Measurements from ENCODE around the gene ACTN2.

Gene ACTN2

DNA sequence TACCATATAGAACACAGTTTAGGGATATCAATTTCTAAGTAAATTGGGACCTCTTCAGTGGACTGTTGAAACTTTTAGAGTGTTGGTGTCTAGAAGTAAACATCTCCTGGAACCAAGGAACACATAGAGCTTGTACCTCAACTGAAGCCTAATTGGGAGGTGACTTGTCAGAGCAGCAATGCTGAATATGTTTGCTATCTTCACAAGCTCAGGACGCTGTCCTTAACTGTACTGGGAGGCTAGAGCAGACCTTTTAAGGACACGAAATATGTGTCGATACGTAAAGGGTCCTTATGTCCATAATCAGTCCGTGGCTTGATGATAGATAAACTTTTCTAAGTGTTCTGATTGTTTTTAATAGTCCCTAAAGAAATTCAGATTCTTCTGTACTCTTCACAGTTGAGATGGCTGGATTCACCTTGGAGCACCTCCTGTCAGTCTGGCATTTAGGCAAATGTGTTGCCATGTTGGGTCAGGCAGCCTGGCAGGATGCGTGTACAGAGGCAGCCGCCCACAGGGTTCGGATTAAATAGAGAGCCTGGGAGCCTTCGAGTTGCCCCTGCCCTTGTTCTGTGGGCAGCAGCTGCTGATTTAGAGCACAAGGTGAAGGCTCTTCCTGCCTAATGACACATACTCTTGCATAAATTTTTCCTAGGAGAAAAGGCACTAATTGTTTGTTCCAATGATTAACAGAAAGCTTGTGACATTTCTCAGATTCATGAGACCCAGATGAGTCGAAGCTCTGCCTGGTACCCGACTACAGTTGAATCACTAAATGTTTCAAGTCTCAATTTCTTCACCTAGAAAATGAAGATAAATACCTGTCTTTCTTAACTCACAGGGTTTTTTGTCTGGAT lies 3.6 kb downstream of the ACTN2 start:
- H3K27ac ChIP-seq (ENCODE audit: low read depth, low read length), result no peak overlapping the region
- H3K9me3 ChIP-seq (ENCODE audit: control insufficient read depth in 5 of 5, low read length in 5 of 5), result no peaks in the 10 kb centered on the region
- H3K4me3 ChIP-seq (ENCODE audit: low read depth in 1 of 5, low read length in 5 of 5), result no peak overlapping the region
- H3K9ac ChIP-seq (ENCODE audit: low read length in 5 of 5), result no peak overlapping the region
- peaks cover 0 to 16% (median 14%) of the 10 kb centered on the region in 5 donors for H3K4me1 ChIP-seq (ENCODE audit: control insufficient read depth in 5 of 5, insufficient read depth in 5 of 5, low read length in 5 of 5)
- H3K36me3 ChIP-seq (ENCODE audit: control insufficient read depth in 5 of 5, insufficient read depth in 5 of 5, low read length in 5 of 5), result no peaks in the 10 kb centered on the region
- H3K27me3 ChIP-seq (ENCODE audit: control insufficient read depth in 5 of 5, insufficient read depth in 4 of 5, low read length in 5 of 5), result peaks cover 7 to 27% (median 18%) of the 10 kb centered on the region in 5 donors

DNA sequence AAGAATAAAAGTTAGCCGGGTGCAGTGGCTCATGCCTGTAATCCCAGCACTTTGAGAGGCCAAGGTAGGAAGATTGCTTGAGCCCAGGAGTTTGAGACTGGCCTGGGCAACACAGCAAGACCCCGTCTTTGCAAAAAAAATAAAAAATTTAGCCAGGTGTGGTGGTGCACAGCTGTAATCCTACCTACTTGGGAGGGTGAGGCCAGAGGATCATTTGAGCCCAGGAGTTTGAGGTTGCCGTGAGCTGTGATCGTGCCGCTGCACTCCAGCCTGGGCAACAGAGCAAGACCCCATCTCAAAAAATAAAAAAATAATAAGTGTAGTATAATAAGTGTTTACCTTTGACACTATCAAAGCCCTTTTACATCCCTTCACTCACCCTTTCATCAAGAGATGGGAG lies 5.0 kb downstream of the ACTN2 start:
- Histone ChIP-seq H3K4me3 (ENCODE audit: low read depth in 1 of 5, low read length in 5 of 5) (no peak overlapping the region), H3K4me1 (ENCODE audit: control insufficient read depth in 5 of 5, insufficient read depth in 5 of 5, low read length in 5 of 5) (peaks cover 0 to 12% (median 12%) of the 10 kb centered on the region in 5 donors), H3K9ac (ENCODE audit: low read length in 5 of 5) (no peak overlapping the region), H3K27ac (ENCODE audit: low read depth, low read length) (no peak overlapping the region), H3K27me3 (ENCODE audit: control insufficient read depth in 5 of 5, insufficient read depth in 4 of 5, low read length in 5 of 5) (peaks cover 7 to 27% (median 18%) of the 10 kb centered on the region in 5 donors), H3K9me3 (ENCODE audit: control insufficient read depth in 5 of 5, low read length in 5 of 5) (no peaks in the 10 kb centered on the region), H3K36me3 (ENCODE audit: control insufficient read depth in 5 of 5, insufficient read depth in 5 of 5, low read length in 5 of 5) (no peaks in the 10 kb centered on the region)

DNA sequence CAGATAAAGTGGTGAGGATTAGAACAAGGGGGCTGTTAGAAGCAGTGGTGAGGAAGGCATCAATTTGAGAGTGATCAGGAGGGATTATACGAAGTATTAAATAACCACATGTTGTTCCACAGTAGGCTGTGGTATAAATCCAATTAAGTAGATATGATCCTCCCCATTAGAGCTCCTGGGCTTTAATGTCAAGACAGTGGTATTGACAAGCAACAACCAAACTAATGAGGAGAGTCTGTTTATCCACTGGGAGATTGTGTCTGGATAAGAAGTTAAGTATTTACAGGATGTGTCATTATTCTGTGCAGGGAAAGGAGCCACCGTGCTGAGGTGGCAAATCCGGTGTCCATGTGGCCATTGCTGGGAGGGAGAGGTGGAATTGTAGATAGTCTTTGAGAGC lies 5.8 kb downstream of the ACTN2 start:
- H3K27ac ChIP-seq (ENCODE audit: low read depth, low read length), result no peak overlapping the region

DNA sequence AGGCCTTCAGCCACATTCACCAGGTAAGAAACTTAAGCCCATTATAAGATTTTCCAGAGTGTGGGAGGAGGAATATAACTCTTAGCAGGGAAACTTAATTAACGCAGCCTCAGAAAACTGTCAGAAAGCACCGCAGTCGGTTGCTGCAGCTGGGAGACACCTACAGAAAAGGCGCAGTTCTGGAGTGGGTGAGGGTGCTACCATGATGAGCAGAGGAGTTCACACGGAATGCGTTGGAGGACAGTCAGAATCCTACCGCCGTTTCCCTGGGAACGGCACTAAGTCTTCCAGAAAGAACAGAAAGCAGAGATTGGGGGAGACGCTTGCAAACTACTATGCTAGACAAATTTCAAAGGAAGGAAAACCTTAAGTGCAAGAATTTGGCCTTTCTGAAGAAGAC lies 6.4 kb downstream of the ACTN2 start:
- Histone ChIP-seq H3K4me3 (ENCODE audit: low read depth in 1 of 5, low read length in 5 of 5) (no peak overlapping the region), H3K4me1 (ENCODE audit: control insufficient read depth in 5 of 5, insufficient read depth in 5 of 5, low read length in 5 of 5) (no peaks in the 10 kb centered on the region), H3K27ac (ENCODE audit: low read depth, low read length) (no peak overlapping the region), H3K36me3 (ENCODE audit: control insufficient read depth in 5 of 5, insufficient read depth in 5 of 5, low read length in 5 of 5) (no peaks in the 10 kb centered on the region), H3K27me3 (ENCODE audit: control insufficient read depth in 5 of 5, insufficient read depth in 4 of 5, low read length in 5 of 5) (peaks cover 0 to 19% (median 18%) of the 10 kb centered on the region in 5 donors), H3K9me3 (ENCODE audit: control insufficient read depth in 5 of 5, low read length in 5 of 5) (no peaks in the 10 kb centered on the region), H3K9ac (ENCODE audit: low read length in 5 of 5) (no peak overlapping the region)

More for the DNA sequence above, 5.8 kb downstream of the ACTN2 start:
- H3K9me3 ChIP-seq (ENCODE audit: control insufficient read depth in 5 of 5, low read length in 5 of 5), result no peaks in the 10 kb centered on the region
- H3K4me3 ChIP-seq (ENCODE audit: low read depth in 1 of 5, low read length in 5 of 5), result no peak overlapping the region
- H3K4me1 ChIP-seq (ENCODE audit: control insufficient read depth in 5 of 5, insufficient read depth in 5 of 5, low read length in 5 of 5), result peaks cover 0 to 5% (median 4%) of the 10 kb centered on the region in 5 donors
- H3K27me3 ChIP-seq (ENCODE audit: control insufficient read depth in 5 of 5, insufficient read depth in 4 of 5, low read length in 5 of 5), result peaks cover 4 to 24% (median 18%) of the 10 kb centered on the region in 5 donors
- H3K9ac ChIP-seq (ENCODE audit: low read length in 5 of 5), result no peak overlapping the region
- no peaks in the 10 kb centered on the region for H3K36me3 ChIP-seq (ENCODE audit: control insufficient read depth in 5 of 5, insufficient read depth in 5 of 5, low read length in 5 of 5)

DNA sequence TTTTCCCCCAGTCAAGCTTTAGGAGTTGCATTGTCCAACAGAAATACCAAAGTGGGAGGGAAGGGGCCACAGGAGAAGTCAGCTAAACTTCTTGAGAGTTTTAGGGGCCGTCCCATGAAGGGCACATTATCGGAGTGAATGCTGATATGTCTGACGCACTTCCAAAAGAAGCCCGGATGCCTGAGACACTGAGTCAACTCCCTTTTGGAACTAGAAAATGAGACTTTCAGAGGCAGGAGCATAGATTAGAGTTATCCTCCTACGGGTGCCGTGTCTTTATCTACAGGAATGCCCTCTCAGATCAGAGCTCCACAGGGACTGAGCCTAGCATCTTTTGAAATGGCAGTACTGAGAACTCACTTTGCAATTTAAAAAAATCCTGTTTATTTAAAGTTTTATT lies 13.1 kb downstream of the ACTN2 start:
- no peak overlapping the region for H3K9ac ChIP-seq (ENCODE audit: low read length in 5 of 5)
- no peaks in the 10 kb centered on the region for H3K4me1 ChIP-seq (ENCODE audit: control insufficient read depth in 5 of 5, insufficient read depth in 5 of 5, low read length in 5 of 5)
- no peaks in the 10 kb centered on the region for H3K36me3 ChIP-seq (ENCODE audit: control insufficient read depth in 5 of 5, insufficient read depth in 5 of 5, low read length in 5 of 5)
- H3K9me3 ChIP-seq (ENCODE audit: control insufficient read depth in 5 of 5, low read length in 5 of 5), result no peaks in the 10 kb centered on the region
- no peak overlapping the region for H3K27ac ChIP-seq (ENCODE audit: low read depth, low read length)
- peaks cover 0 to 5% (median 4%) of the 10 kb centered on the region in 5 donors for H3K27me3 ChIP-seq (ENCODE audit: control insufficient read depth in 5 of 5, insufficient read depth in 4 of 5, low read length in 5 of 5)
- H3K4me3 ChIP-seq (ENCODE audit: low read depth in 1 of 5, low read length in 5 of 5), result no peak overlapping the region

DNA sequence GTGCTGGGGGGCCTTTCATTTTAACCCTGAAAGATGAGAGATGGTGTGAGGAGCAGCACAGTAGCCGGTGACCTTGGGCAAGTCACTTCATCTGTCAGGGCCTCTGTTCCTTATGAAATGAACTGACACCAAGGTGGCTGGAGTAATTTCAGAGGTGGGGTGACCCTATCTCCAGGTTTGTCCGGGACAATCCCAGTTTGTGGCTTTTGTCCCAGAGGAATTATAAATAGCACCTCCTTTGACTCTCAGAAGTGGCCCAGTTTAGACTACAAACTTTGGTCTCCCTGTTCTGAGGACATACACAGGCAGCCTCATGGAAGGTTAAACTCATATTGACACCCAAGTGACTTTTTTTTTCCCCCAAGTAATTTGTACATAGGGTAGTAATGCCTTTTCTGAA lies 14.6 kb downstream of the ACTN2 start:
- Histone ChIP-seq H3K9me3 (ENCODE audit: control insufficient read depth in 5 of 5, low read length in 5 of 5) (no peaks in the 10 kb centered on the region), H3K4me3 (ENCODE audit: low read depth in 1 of 5, low read length in 5 of 5) (no peak overlapping the region), H3K27me3 (ENCODE audit: control insufficient read depth in 5 of 5, insufficient read depth in 4 of 5, low read length in 5 of 5) (peaks cover 0 to 5% (median 4%) of the 10 kb centered on the region in 5 donors), H3K9ac (ENCODE audit: low read length in 5 of 5) (no peak overlapping the region), H3K4me1 (ENCODE audit: control insufficient read depth in 5 of 5, insufficient read depth in 5 of 5, low read length in 5 of 5) (no peaks in the 10 kb centered on the region), H3K36me3 (ENCODE audit: control insufficient read depth in 5 of 5, insufficient read depth in 5 of 5, low read length in 5 of 5) (no peaks in the 10 kb centered on the region), H3K27ac (ENCODE audit: low read depth, low read length) (no peak overlapping the region)

DNA sequence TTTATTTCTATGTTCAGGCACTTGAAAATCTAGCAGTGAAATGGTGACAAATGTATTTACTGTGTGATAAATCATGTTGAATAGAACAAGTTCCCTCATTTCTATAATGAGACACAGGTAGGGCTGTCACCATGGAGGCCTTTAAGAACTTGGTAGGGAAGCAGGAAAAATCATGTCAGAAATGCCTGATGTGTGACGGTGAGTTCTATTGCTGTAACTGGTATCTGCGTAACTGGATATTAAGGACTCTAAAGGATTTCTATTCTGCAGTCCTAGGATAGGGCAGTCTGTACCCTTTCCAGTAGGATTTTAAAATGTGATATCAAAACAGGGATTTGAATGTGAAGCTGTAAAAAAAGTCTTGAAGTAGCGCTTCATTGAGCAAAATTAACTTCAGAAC lies 15.5 kb downstream of the ACTN2 start:
- no peaks in the 10 kb centered on the region for H3K36me3 ChIP-seq (ENCODE audit: control insufficient read depth in 5 of 5, insufficient read depth in 5 of 5, low read length in 5 of 5)
- no peaks in the 10 kb centered on the region for H3K9me3 ChIP-seq (ENCODE audit: control insufficient read depth in 5 of 5, low read length in 5 of 5)
- peaks cover 0 to 5% (median 4%) of the 10 kb centered on the region in 5 donors for H3K27me3 ChIP-seq (ENCODE audit: control insufficient read depth in 5 of 5, insufficient read depth in 4 of 5, low read length in 5 of 5)
- no peak overlapping the region for H3K9ac ChIP-seq (ENCODE audit: low read length in 5 of 5)
- no peaks in the 10 kb centered on the region for H3K4me1 ChIP-seq (ENCODE audit: control insufficient read depth in 5 of 5, insufficient read depth in 5 of 5, low read length in 5 of 5)
- no peak overlapping the region for H3K4me3 ChIP-seq (ENCODE audit: low read depth in 1 of 5, low read length in 5 of 5)
- H3K27ac ChIP-seq (ENCODE audit: low read depth, low read length), result no peak overlapping the region

DNA sequence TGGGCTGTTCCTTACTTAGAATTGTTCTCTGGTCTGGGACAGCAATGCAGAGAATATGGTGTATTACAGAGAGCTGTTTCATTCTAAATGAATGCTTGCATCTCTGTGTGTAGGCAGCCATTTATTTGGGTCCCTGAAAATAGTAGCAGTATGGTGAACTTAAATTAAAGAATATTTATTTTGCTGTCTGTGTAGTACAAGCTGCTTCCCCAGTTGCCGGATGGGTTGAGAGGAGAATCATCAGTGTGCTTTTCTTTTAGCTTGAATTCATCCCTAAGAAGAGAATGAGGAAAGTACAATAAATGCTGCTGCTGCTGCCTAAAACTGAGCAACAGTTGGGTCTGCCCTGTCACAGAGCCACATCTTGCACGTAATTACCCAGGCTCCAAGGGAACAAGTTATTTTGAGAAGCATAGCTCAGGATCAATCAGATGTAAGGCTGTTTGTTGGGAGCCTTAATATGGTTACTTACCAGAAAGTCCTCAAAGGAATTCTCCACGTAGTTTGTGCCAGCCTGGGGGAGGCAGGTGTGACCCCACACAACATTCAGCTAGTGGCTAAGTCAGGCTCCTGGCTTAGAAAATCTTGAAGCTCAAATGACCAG lies 16.6 kb downstream of the ACTN2 start:
- Histone ChIP-seq H3K9ac (ENCODE audit: low read length in 5 of 5) (no peak overlapping the region), H3K36me3 (ENCODE audit: control insufficient read depth in 5 of 5, insufficient read depth in 5 of 5, low read length in 5 of 5) (no peaks in the 10 kb centered on the region), H3K27ac (ENCODE audit: low read depth, low read length) (no peak overlapping the region), H3K4me3 (ENCODE audit: low read depth in 1 of 5, low read length in 5 of 5) (no peak overlapping the region), H3K27me3 (ENCODE audit: control insufficient read depth in 5 of 5, insufficient read depth in 4 of 5, low read length in 5 of 5) (peaks cover 0 to 5% (median 4%) of the 10 kb centered on the region in 5 donors), H3K9me3 (ENCODE audit: control insufficient read depth in 5 of 5, low read length in 5 of 5) (no peaks in the 10 kb centered on the region), H3K4me1 (ENCODE audit: control insufficient read depth in 5 of 5, insufficient read depth in 5 of 5, low read length in 5 of 5) (no peaks in the 10 kb centered on the region)

DNA sequence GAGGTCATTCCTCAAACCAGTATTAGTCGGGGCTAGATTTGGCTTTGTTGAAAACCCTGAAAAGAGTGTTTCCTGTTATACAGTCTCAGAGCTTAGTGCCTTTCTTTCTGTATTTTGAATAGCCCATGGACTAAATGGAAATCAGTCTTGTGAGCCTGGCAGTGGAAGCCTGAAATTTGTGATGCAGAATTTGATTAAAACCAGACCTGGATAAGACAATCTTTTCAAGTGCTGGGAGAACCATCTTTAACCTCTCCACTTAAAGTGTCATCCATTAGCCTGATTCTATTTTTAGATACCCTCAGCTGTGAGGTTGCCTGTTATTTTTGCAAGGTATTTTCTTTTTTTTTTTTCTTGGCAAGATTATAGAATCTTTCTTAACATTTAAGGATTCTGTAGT lies 19.5 kb downstream of the ACTN2 start:
- Histone ChIP-seq H3K36me3 (ENCODE audit: control insufficient read depth in 5 of 5, insufficient read depth in 5 of 5, low read length in 5 of 5) (no peaks in the 10 kb centered on the region), H3K9me3 (ENCODE audit: control insufficient read depth in 5 of 5, low read length in 5 of 5) (no peaks in the 10 kb centered on the region), H3K27me3 (ENCODE audit: control insufficient read depth in 5 of 5, insufficient read depth in 4 of 5, low read length in 5 of 5) (peaks cover 0 to 5% (median 0%) of the 10 kb centered on the region in 5 donors), H3K4me1 (ENCODE audit: control insufficient read depth in 5 of 5, insufficient read depth in 5 of 5, low read length in 5 of 5) (no peaks in the 10 kb centered on the region), H3K9ac (ENCODE audit: low read length in 5 of 5) (no peak overlapping the region), H3K27ac (ENCODE audit: low read depth, low read length) (no peak overlapping the region), H3K4me3 (ENCODE audit: low read depth in 1 of 5, low read length in 5 of 5) (no peak overlapping the region)

DNA sequence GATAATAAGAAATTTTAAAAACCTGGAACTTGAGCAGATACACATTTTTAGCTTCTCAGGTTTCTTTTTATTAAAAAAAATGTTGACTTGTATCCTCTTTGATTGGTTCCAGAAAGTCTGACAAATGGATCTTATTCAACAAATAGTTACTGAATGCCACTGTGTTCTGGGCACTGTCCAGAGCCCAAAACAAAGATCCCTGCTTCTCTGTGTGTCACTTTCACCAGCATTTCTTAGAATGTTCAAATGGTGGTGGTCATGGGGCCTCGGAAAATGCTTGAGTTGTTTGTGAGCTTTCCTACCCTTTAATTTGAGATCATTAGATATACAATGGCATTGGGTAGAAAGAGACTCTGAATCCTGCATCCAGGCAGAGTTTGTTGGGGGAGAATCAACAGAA lies 19.9 kb downstream of the ACTN2 start:
- no peak overlapping the region for H3K4me3 ChIP-seq (ENCODE audit: low read depth in 1 of 5, low read length in 5 of 5)
- no peaks in the 10 kb centered on the region for H3K36me3 ChIP-seq (ENCODE audit: control insufficient read depth in 5 of 5, insufficient read depth in 5 of 5, low read length in 5 of 5)
- H3K9me3 ChIP-seq (ENCODE audit: control insufficient read depth in 5 of 5, low read length in 5 of 5), result no peaks in the 10 kb centered on the region
- H3K27me3 ChIP-seq (ENCODE audit: control insufficient read depth in 5 of 5, insufficient read depth in 4 of 5, low read length in 5 of 5), result peaks cover 0 to 5% (median 0%) of the 10 kb centered on the region in 5 donors
- H3K27ac ChIP-seq (ENCODE audit: low read depth, low read length), result no peak overlapping the region
- no peaks in the 10 kb centered on the region for H3K4me1 ChIP-seq (ENCODE audit: control insufficient read depth in 5 of 5, insufficient read depth in 5 of 5, low read length in 5 of 5)
- no peak overlapping the region for H3K9ac ChIP-seq (ENCODE audit: low read length in 5 of 5)

Data from subcutaneous abdominal adipose tissue (tissue), 5 donors.